Measurements from ENCODE around the gene LCE1E.

LCE1E gene

DNA sequence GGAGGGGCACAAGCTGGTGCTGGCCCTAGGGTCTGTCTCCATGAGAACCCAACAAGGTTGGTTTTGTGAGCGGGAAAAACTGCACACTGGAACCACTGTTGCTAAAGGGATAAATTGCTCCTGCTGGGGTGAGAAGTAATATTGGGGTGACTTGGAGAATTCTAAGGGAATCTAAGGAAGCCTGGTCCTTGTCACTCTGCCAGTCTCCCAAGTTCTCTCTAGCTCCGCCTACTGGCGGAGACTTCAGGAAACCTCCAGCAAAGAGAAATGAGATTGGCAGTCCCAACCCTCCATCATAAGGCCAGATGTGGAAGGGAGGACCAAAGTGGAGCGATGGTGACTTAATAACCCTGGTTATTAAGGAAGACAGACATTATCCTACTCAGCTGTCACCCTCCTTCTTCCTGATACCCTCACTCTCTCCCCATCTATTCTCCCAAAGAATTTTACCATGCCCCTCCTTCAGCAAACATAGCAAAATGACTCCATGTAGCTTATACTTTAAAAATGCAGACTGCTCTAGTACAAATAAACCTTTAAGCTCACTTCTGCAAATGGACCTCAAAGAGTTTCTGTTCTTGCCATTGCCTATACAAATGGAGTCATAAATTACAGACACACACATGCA is 8.4 kb upstream of the LCE1E start:
- in situ Hi-C loops (cut with MboI; ENCODE audit: low sequenced_read_pairs), result no loop called here

DNA sequence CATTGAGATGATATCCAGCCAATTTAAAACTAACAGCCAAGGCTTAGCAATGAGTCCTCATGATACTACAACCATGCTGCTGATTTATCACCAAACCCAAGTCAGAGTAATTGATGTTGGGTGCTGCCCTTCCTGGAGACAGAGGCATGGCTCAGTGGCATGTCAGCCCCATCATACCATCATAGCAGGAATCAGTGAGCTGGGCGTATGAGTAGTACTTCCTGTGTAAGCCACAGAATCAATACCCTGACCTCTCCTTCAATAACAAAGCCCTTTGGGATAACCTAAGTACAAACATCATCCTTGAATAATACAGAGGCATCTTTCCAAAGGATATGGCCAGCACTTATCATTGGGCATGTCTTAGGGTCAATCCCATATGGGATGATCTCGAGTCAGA is 3.0 kb upstream of the LCE1E start:
- in situ Hi-C loops (cut with MboI; ENCODE audit: low sequenced_read_pairs), result no loop called here

DNA sequence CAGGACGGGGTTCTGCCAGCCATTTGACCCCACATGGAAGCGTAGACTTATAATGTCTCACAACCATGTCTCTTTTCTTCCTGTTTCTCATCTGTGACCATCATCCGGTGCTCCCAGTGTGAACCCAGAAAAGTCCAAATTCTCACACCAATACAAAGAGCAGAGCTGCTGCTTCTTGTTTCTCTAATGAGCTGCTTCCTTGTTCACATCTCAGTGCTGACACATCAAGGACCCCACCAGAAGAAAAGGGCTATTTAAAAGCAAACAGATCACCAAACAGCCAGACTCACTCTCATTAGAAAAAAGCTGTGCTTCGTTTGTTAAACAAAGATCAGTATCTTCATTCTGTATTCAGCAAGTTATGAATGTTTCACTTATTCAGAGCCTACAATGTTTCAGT is 9.6 kb downstream of the LCE1E start:
- in situ Hi-C loops (cut with MboI; ENCODE audit: low sequenced_read_pairs), result no loop called here

DNA sequence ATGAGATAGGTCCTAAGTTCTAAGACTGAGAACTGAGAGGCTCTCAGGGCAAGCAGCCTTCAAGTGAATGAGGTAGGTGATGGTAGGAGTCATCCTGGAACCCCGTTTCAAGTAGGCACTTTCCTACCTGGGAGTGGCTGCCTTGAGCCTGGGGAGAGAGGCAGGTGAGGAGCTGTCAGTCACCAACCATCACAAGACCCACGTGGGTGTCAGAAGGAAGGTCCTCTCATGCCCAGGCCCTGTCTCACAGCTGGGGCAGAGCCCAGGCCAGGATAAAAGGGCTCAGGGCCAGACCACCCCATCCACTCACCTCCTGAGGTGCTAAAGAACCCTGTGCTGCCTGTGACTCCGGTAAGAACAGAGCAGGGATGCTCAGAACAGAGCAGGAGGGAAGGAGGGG is 10.4 kb downstream of the LCE1E start, which contains the start of gene LCE1D:
LCE1D (plus strand) TSS at position 301 of the 400 bp plus-strand sequence. CDS start 1,074 bp downstream, outside the sequence.
- in situ Hi-C loops (cut with MboI; ENCODE audit: low sequenced_read_pairs), result no loop called here

DNA sequence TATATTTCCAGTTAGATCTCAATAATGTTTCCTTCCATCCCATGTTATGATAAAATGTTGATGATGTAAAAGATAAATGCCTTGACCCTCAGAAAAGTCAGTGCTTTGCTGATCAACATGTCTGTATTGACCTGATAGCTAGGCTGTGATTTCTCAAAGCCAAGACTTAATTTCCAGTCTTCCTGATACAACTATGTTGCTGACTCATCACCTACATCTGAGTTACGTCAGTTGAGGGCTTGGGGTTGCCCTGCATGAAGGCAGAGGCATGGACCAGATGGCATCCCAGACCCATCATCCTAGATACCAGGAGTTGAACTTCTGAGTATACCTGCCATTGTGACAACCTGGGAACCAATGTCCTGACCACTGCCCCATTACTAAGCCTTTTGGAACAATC is 15.3 kb downstream of the LCE1E start:
- in situ Hi-C loops (cut with MboI; ENCODE audit: low sequenced_read_pairs), result no loop called here

DNA sequence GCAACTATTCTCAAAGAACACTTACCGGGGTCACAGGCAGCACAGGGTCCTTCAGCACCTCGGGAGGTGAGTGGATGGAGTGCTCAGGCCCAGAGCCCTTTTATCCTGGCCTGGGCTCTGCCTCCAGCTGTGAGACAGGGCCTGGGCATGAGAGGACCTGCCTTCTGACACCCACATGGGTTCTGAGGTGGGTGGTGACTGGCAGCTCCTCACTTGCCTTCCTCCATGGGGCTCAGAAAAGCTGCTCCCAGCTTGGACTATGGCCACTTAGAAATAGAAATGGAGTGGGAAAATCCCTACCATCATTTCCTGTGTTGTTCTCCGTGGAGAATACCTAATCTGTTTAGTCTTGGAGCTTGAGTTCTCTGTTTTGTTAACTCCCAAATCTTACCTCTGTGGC is 20.5 kb downstream of the LCE1E start, which contains the start of gene LCE1C:
LCE1C (minus strand) TSS at position 76 of the 400 bp plus-strand sequence. CDS start 1,173 bp downstream, outside the sequence.
- in situ Hi-C loops (cut with MboI; ENCODE audit: low sequenced_read_pairs), result no loop called here

DNA sequence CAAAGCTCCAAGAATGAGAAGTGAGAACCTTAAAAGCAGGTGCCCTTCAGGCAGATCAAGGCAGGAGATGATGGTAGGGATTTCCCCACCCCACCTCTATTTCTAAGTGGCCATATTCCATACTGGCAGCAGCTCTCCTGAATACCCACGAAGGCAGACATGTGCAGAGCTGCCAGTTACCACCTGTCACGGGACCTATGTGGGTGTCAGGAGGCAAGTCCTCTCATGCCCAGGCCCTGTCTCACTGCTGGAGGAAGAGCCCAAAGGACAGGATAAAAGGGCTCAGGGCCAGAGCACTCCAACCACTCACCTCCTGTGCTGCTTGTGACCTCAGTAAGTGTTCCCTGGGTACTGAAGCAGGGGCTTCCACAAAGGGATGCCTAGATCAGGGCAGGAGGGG is 25.0 kb downstream of the LCE1E start:
- in situ Hi-C loops (cut with MboI; ENCODE audit: low sequenced_read_pairs), result no loop called here

DNA sequence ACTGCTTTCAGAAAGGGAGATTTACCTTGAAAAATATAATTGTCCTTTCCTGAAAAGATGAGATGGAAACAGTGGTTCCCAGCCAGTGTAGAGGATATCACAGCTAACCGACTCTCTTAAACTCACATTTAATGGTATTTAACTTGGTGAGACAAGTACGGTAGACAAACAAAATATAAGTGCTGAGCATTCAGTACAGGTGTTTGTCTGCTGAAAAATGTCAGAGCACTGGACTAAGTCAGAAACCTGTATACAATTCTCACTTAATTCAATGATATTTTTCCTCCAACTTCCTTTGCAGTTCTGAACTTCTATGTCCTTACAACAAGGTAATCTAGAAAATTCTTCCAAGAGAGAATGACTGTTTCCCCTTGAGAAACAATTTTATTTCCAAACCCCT is 25.6 kb downstream of the LCE1E start, which contains the start of gene LCE1B:
LCE1B (plus strand) TSS at position 301 of the 400 bp plus-strand sequence. CDS start 476 bp downstream, outside the sequence.
- in situ Hi-C loops (cut with MboI; ENCODE audit: low sequenced_read_pairs), result no loop called here

DNA sequence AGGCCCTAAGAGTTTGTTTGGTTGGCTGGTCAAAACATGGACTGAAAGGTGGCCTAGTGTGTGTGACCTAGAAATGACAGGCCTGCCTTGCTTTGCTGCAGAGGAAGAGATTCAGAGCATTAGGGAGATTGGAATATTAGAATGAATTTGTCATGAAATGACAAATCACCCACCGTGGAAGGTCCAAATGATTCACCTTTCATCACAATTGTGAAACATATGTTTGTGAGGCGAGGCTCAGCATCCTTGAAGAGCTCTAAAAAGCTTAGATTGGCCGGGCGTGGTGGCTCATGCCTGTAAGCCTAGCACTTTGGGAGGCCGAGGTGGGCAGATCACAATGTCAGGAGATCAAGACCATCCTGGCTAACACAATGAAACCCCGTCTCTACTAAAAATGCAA is 31.3 kb downstream of the LCE1E start:
- in situ Hi-C loops (cut with MboI; ENCODE audit: low sequenced_read_pairs), result no loop called here

DNA sequence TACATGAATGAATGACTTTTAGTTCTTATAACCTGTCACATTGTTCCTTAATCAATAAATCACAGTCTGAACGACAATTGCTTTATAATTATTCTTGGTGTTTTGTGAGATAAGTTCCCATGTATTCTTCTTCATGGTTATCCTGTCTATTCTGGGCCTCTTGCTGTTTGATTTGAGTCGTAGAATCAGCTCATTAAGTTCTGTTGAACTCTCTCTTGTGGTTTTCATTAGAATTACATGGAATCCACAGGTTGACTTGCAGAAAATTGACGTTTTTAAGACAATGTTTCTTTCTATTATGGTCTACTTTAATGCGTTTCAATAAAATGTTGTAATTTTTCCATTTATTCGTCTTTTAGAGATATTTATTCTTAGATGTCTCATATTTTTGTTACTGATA is 37.2 kb downstream of the LCE1E start:
- in situ Hi-C loops (cut with MboI; ENCODE audit: low sequenced_read_pairs), result no loop called here

DNA sequence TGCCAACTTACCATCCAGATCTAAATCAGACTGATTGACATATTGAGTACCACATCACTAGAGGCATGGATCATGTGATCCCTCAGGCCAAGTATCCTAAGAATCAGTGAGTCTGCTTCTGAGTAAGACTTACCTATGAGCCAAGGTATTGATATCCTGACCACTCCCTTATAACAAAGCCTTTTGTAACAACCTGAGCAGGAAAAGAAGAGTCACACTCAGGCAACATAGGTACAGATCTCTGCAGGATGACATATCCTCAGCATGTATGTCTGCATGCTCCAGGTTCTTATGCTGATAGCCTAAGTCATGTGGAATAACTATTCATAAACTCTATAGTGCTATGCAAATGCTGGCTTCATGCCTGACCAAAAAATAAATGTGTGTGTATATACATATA is 38.9 kb downstream of the LCE1E start:
- in situ Hi-C loops (cut with MboI; ENCODE audit: low sequenced_read_pairs), result no loop called here

DNA sequence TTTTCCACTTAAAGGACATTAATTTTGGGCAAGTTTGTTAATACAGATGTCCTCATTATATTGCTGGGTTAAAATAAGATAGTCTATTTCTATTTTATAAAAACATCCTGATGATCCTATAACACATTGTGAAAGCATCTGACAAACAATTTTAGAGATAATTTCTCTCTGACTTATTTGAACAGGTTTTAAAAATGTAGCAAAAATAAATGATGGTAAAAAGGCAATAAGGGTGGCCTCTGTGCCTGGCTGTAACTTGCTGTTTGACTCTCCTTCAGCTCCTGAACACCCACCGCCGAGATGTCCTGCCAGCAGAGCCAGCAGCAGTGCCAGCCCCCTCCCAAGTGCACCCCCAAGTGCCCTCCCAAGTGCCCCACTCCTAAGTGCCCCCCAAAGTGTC is 41.1 kb downstream of the LCE1E start, which contains the start of gene LCE1A:
LCE1A (plus strand) TSS at position 301 of the 400 bp plus-strand sequence; CDS start at position 301, 0 bp downstream.
- in situ Hi-C loops (cut with MboI; ENCODE audit: low sequenced_read_pairs), result no loop called here

DNA sequence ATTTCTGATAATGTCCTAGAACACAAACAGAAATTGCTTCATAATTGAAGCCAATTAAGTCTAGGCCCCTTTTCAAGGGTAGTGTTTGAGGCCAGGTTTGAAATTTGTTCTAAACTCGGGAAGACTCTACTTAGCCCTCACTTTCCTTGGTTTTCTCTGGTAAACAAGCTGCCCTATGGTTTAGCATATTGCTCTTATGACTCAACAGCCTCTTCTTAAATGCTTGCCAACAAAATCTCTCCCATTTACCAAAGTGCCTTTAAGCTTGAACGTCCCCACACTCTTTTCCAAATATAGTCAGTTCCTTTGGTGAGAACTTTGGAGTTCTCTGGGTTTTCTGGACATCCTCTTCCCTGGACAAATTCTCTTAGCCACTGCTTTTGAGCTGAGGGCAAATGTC is 50.8 kb downstream of the LCE1E start:
- in situ Hi-C loops (cut with MboI; ENCODE audit: low sequenced_read_pairs), result no loop called here
